Astrocyte of the spinal cord (primary cell): Measurements from ENCODE around the gene SLC4A1.

Experiments
- DNase-seq: peaks from one replicate; pipeline ENCODE4 v3.0.0; 2011; ENCODE audit warnings: low read depth, low spot score
- H3K4me3 ChIP-seq: 2 replicates; pipeline ENCODE4 v1.5.1; 2011; ENCODE audit warnings: low read depth, mild to moderate bottlenecking, low read length, moderate library complexity
- in situ Hi-C: cut with HindIII; loops from 2 replicates; pipeline ENCODE4 v1.10.0; 2017; ENCODE audit warnings: low sequenced_read_pairs
- TF ChIP-seq, protein P1 (sequence below): IDR thresholded peaks from 2 replicates; pipeline ENCODE4 v1.5.1; 2012; ENCODE audit warnings: low read depth, mild to moderate bottlenecking, low read length, inconsistent platforms

The SLC4A1 gene

DNA sequence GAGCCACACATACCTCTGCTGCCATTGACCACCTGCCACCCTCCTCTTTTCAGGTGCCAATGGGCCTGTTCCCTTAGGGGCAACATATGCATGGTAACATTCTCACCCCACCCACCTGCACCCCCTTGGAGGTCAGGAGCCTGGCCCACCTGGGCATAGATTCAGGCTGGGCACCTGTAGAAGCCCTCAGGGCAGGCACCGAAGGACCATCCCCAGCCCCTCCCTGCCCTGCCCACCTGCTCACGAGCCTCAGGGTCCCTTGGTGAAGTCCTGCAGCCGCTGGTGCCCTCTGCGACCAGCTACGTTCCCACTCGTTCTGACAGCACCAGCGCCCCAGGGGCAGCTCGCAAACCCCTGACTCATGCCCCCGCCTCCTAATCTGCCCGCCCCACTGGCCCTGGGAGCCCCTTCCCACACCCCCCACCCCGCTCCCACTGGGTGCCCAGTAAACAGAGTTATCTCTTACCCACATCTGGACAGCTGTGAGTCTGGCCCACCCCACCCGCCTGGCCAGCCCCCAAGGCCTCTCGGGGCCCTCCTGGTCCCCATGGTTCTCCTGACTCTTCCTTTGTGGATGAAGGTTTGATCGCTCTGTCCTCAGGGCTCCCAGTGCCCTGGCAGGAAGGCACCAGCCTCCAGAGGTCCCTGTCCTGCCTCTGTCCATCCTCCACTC lies at the start of gene SLC4A1:
SLC4A1 (minus strand) TSS at position 318 of the 673 bp plus-strand sequence. CDS start 5,269 bp downstream, outside the sequence.
- no peak for DNase-seq
- TF ChIP-seq, protein P1, sequence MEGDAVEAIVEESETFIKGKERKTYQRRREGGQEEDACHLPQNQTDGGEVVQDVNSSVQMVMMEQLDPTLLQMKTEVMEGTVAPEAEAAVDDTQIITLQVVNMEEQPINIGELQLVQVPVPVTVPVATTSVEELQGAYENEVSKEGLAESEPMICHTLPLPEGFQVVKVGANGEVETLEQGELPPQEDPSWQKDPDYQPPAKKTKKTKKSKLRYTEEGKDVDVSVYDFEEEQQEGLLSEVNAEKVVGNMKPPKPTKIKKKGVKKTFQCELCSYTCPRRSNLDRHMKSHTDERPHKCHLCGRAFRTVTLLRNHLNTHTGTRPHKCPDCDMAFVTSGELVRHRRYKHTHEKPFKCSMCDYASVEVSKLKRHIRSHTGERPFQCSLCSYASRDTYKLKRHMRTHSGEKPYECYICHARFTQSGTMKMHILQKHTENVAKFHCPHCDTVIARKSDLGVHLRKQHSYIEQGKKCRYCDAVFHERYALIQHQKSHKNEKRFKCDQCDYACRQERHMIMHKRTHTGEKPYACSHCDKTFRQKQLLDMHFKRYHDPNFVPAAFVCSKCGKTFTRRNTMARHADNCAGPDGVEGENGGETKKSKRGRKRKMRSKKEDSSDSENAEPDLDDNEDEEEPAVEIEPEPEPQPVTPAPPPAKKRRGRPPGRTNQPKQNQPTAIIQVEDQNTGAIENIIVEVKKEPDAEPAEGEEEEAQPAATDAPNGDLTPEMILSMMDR, result no peak
- in situ Hi-C loops, result no loop called here
- H3K4me3 ChIP-seq, result no peak within 1 kb of the TSS

DNA sequence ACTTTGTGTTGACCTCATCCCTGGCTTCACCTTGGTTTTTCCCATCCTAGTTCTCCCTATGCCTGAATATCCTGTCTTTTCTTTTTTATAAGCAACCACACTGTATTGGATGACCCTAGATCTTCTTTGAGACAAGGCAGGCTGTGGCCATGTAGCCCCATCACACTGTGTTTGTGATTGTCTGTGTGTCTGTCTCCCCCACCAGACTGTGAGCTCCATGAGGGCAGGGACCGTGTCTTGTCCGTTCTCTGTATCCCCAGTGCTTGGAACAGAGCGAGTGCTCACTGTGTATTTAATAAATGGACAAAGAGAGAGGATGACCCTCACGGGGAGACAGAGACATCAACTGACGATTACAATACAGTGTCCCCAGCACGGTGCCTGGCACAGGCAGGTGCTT lies 49.6 kb upstream of the SLC4A1 start:
- no peak overlapping the region for H3K4me3 ChIP-seq
- in situ Hi-C loops, result no loop called here
- TF ChIP-seq, protein P1, result no peak
- DNase-seq, result no peak

DNA sequence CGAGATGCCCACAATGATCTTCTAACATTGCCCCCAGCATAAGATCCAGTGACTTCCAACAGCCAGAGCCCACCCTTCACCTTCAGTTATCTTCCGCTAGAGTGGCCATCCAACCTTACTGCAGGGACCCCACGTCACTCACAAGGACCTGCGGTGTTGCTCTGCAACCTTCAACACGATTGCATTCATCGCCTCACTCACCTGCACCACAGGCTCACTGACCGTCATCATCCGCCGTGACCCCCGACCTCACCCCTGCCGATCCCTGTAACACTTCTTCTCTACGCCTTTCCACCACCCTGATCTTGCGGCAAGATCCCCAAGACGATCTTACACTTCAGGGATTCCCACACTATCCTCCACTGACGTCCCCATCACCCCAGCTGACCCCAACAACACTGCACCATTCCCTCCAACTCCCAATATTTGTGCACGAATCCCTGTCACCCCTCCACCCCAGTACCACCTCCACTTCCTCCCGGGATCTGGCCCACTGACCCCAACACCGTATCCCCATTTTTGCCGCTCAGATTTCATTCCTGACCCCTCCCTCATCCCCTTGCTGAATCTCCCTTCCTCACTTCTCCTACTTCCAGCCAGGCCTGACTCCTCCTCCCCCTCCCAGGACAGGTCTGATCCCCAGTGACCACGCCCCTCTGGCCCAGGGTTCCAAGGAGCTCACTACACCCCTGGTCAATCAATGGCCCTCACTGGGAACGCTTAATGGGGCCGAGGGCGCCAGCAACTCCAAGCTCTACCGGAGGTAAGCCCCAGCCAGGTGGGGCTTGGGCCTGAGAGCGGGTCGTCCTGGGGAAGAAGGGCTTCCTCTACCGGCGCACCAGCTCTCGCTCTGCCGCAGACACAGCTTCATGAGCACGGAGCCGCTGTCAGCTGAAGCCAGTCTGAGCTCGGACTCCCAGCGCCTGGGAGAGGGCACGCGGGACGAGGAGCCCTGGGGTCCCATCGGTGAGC lies 48.1 kb upstream of the SLC4A1 start:
- no peak overlapping the region for H3K4me3 ChIP-seq
- TF ChIP-seq, protein P1, result no peak
- in situ Hi-C loops, result no loop called here
- DNase-seq, result no peak

DNA sequence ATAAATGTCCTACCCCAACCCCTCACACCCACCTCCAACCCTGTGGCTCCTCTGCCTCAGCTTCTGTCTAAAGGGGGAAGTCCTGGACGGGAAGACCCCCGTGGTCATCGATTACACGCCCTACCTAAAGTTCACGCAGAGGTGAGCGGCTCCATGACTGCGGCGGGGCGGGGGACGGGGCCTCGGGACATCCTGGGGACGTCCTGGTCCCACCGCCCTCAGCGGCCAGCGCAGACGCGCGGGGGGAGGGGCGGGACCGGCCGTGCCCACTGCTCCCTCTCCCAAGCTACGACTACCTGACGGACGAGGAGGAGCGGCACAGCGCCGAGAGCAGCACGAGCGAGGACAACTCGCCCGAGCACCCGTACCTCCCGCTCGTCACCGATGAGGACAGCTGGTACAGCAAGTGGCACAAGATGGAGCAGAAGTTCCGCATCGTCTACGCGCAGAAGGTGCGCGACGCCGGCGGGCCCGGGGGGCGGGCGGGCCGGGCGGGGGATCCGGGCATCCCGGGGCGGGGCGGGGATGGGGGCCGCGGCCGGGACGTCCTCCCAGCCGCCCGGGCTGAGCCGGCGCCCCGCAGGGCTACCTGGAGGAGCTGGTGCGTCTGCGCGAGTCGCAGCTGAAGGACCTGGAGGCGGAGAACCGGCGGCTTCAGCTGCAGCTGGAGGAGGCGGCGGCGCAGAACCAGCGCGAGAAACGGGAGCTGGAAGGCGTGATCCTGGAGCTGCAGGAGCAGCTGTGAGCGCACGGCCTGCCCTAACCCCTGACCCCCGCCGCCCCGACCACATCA lies 47.1 kb upstream of the SLC4A1 start:
- in situ Hi-C loops, result no loop called here
- DNase-seq, result no peak
- TF ChIP-seq, protein P1, result no peak
- H3K4me3 ChIP-seq, result no peak overlapping the region

DNA sequence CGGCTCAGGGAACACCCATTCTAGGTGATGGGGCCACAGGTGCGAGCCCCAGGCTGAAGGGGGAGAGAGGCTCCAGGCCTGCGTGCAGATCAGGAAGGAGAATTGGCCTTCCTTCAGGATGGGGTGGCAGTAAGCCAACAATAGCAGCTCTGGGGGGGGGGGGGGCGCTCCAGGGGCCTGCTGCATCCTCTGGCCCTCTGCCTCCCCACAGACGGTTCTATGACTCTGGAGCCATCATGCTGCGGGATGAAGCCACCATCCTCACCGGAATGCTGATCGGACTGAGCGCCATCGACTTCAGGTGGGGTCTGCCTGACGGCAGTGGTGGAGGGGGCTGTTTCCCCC lies 46.6 kb upstream of the SLC4A1 start:
- no peak overlapping the region for H3K4me3 ChIP-seq
- in situ Hi-C loops, result no loop called here
- DNase-seq, result no peak
- TF ChIP-seq, protein P1, result no peak

DNA sequence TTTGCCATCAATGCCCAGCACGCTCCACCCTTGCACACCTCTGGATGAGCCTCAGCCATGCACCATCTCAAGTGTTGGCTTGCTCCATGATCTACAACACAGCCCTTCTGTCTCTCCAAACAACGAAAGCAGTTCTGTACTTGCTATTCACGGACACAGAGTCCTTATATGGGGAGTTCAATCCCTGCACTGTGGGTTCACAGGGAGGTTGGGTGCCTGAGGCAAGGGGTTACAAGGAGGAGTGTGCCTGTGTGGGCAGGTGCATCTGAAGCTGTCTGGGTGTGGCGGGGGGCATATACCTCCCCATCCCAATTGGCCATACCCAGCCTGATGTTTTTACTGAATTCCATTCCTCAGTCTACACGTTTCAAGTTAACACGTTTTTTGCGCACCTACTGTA lies 46.1 kb upstream of the SLC4A1 start:
- in situ Hi-C loops, result no loop called here
- TF ChIP-seq, protein P1, result no peak
- no peak for DNase-seq
- no peak overlapping the region for H3K4me3 ChIP-seq
